HUES64 (cell line): ENCODE measurements around the gene AK2.

Source experiments
- H3K27ac ChIP-seq: 2 replicates; pipeline ENCODE4 v1.7.0; 2013; ENCODE audit warnings: low read depth, low read length, inconsistent platforms
- H3K27me3 ChIP-seq: 2 replicates; pipeline ENCODE4 v1.6.1; 2013; ENCODE audit warnings: mild to moderate bottlenecking, low read length; ENCODE audit not compliant: insufficient read depth
- H3K36me3 ChIP-seq: 2 replicates; pipeline ENCODE4 v1.6.1; 2013; ENCODE audit warnings: mild to moderate bottlenecking, low read length; ENCODE audit not compliant: insufficient read depth
- H3K4me1 ChIP-seq: 2 replicates; pipeline ENCODE4 v1.6.1; 2013; ENCODE audit warnings: mild to moderate bottlenecking, low read length, moderate library complexity; ENCODE audit not compliant: insufficient read depth
- H3K4me3 ChIP-seq: 2 replicates; pipeline ENCODE4 v1.5.1; 2013; ENCODE audit warnings: mild to moderate bottlenecking, low read length, moderate library complexity
- H3K9ac ChIP-seq: 2 replicates; pipeline ENCODE4 v1.6.1; 2013; ENCODE audit warnings: mild to moderate bottlenecking, low read depth, low read length
- H3K9me3 ChIP-seq: 2 replicates; pipeline ENCODE4 v1.6.1; 2013; ENCODE audit warnings: low read depth, low read length; ENCODE audit not compliant: insufficient read depth
- WGBS: fragments of 150-250, 120-280 bp; methylation state at CpG from one replicate; pipeline ENCODE4 v1.1.7; 2013; ENCODE audit warnings: missing lambda C conversion rate; 5-methylcytosine and 5-hydroxymethylcytosine counted together

The AK2 gene

GRCh38 chr1:33007190-33008050 lies 29.3 kb downstream of the AK2 start:
- H3K4me3 ChIP-seq, result no peak overlapping the region
- H3K27me3 ChIP-seq, result no peaks in the 10 kb centered on the region
- no peak overlapping the region for H3K9ac ChIP-seq
- H3K27ac ChIP-seq, result no peak overlapping the region
- H3K36me3 ChIP-seq, result peaks cover 43% of the 10 kb centered on the region
- H3K4me1 ChIP-seq, result peaks cover 7% of the 10 kb centered on the region; the same call in 1 of the 2 replicates
- H3K9me3 ChIP-seq, result no peaks in the 10 kb centered on the region
- 86% methylated on average over 5 of the region's 6 CpGs for WGBS

DNA sequence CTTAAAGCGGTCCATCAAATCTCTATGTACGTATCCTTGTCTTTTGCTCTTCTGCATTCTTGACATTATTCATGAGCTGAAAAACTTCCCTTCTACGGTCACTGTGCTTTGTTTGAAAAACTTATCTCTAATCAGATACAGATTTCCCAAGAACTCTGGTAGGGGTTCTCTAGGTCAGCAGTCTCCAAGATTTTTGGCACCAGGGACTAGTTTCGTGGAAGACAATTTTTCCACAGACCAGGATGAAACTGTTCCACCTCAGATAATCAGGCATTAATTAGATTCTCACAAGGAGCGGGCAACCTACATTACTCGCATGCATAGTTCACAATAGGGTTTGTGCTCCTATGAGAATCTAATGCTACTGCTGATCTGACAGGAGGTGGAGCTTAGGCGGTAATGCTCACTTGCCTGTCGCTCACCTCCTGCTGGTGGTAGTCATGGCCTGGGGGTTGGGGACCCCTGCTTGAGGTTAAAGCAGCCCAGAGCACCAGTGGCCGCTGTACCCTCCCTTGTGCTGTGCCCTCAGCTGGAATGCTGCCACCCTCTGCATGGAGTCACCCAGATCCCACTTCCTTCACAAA lies 30.8 kb downstream of the AK2 start:
- Histone ChIP-seq H3K9ac (no peak overlapping the region), H3K27ac (no peak overlapping the region), H3K4me3 (no peak overlapping the region), H3K4me1 (peaks cover 11% of the 10 kb centered on the region; the same call in 1 of the 2 replicates), H3K27me3 (no peaks in the 10 kb centered on the region), H3K36me3 (peaks cover 28% of the 10 kb centered on the region), H3K9me3 (no peaks in the 10 kb centered on the region)
- WGBS, result 83% methylated on average over 9 of the region's 9 CpGs

GRCh38 chr1:33005117-33005837 lies 31.4 kb downstream of the AK2 start:
- Histone ChIP-seq H3K27me3 (no peaks in the 10 kb centered on the region), H3K36me3 (peaks cover 23% of the 10 kb centered on the region), H3K4me1 (peaks cover 17% of the 10 kb centered on the region; the same call in 1 of the 2 replicates), H3K9me3 (no peaks in the 10 kb centered on the region), H3K27ac (no peak overlapping the region), H3K9ac (no peak overlapping the region), H3K4me3 (no peak overlapping the region)
- 95% methylated on average over 2 of the region's 2 CpGs for WGBS

- H3K27ac ChIP-seq, result no peak overlapping the region
Measured at GRCh38 chr1:33004613-33005012, 32.1 kb downstream of the AK2 start.

GRCh38 chr1:33003657-33004056 lies 33.0 kb downstream of the AK2 start:
- H3K4me3 ChIP-seq, result no peak overlapping the region
- 90% methylated on average over 2 of the region's 4 CpGs for WGBS
- peaks cover 18% of the 10 kb centered on the region; the same call in 1 of the 2 replicates for H3K4me1 ChIP-seq
- H3K27ac ChIP-seq, result no peak overlapping the region
- peaks cover 13% of the 10 kb centered on the region for H3K36me3 ChIP-seq
- H3K9ac ChIP-seq, result no peak overlapping the region
- no peaks in the 10 kb centered on the region for H3K9me3 ChIP-seq
- H3K27me3 ChIP-seq, result no peaks in the 10 kb centered on the region

More at GRCh38 chr1:33004613-33005012, 32.1 kb downstream of the AK2 start:
- Histone ChIP-seq H3K36me3 (peaks cover 22% of the 10 kb centered on the region), H3K9ac (no peak overlapping the region), H3K4me1 (peaks cover 18% of the 10 kb centered on the region; the same call in 1 of the 2 replicates), H3K27me3 (no peaks in the 10 kb centered on the region), H3K9me3 (no peaks in the 10 kb centered on the region), H3K4me3 (no peak overlapping the region)
- WGBS, result 98% methylated on average over 2 of the region's 2 CpGs

GRCh38 chr1:33002006-33002405 lies 34.7 kb downstream of the AK2 start:
- H3K9ac ChIP-seq, result no peak overlapping the region
- H3K4me1 ChIP-seq, result 0 out of 2 replicates have a peak, but pooled peaks cover 11% of the 10 kb centered on the region
- no peaks in the 10 kb centered on the region for H3K27me3 ChIP-seq
- 96% methylated on average over 4 of the region's 4 CpGs for WGBS
- H3K4me3 ChIP-seq, result no peak overlapping the region
- H3K27ac ChIP-seq, result no peak overlapping the region
- H3K36me3 ChIP-seq, result no peaks in the 10 kb centered on the region
- no peaks in the 10 kb centered on the region for H3K9me3 ChIP-seq

DNA sequence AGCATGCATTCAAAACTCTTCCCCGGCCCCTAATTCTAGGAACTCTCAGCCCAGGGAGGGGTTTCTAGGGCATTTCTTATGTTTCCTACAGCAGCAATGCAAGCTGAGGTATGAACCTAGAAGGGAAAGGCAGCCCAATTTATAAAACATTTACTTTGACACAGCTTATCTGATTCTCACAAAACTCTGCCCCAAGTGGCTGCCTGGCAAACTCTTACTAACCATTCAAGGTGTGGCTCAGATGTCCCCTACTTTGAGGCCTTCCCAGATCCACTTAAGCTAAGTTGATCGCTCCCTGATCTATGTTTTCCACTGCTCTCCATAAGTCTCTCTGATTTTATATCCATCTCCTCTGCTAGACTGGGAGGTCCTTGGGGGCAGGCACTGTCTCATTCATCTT lies 35.4 kb downstream of the AK2 start:
- 91% methylated on average over 2 of the region's 2 CpGs for WGBS
- Histone ChIP-seq H3K9me3 (no peaks in the 10 kb centered on the region), H3K36me3 (no peaks in the 10 kb centered on the region), H3K27me3 (no peaks in the 10 kb centered on the region), H3K4me1 (0 out of 2 replicates have a peak, but pooled peaks cover 11% of the 10 kb centered on the region), H3K9ac (no peak overlapping the region), H3K27ac (no peak overlapping the region), H3K4me3 (no peak overlapping the region)

- 0 out of 2 replicates have a peak, but pooled peaks cover 11% of the 10 kb centered on the region for H3K4me1 ChIP-seq
- H3K27ac ChIP-seq, result no peak overlapping the region
- H3K9ac ChIP-seq, result no peak overlapping the region
- H3K36me3 ChIP-seq, result no peaks in the 10 kb centered on the region
- 81% methylated on average over 4 of the region's 4 CpGs for WGBS
- no peak overlapping the region for H3K4me3 ChIP-seq
- H3K27me3 ChIP-seq, result no peaks in the 10 kb centered on the region
- no peaks in the 10 kb centered on the region for H3K9me3 ChIP-seq
Measured at GRCh38 chr1:33000427-33001026, 36.2 kb downstream of the AK2 start.

DNA sequence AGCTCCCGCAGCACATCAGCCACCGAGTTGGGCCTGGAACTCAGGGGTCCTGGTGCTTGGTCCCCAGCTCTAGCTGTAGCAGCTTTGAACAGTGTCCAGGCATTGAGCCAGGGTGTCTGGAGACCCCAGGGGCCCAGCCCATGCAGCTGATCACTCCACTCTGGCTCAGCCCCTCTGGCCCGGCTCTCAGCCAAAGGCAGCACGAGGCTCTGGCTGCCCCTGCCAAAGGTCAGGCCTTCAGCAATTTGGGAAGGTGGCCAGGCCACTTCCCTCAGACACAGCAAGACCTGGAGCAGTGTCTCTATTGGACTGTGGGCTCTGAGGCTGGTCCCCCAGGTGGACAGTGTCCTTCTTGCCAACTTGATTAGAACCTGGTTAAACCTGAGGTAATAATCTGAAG lies 37.7 kb downstream of the AK2 start:
- no peak overlapping the region for H3K9ac ChIP-seq
- 0 out of 2 replicates have a peak, but pooled peaks cover 11% of the 10 kb centered on the region for H3K4me1 ChIP-seq
- no peaks in the 10 kb centered on the region for H3K9me3 ChIP-seq
- H3K27ac ChIP-seq, result no peak overlapping the region
- no peaks in the 10 kb centered on the region for H3K27me3 ChIP-seq
- 93% methylated on average over 4 of the region's 4 CpGs for WGBS
- no peaks in the 10 kb centered on the region for H3K36me3 ChIP-seq
- no peak overlapping the region for H3K4me3 ChIP-seq

DNA sequence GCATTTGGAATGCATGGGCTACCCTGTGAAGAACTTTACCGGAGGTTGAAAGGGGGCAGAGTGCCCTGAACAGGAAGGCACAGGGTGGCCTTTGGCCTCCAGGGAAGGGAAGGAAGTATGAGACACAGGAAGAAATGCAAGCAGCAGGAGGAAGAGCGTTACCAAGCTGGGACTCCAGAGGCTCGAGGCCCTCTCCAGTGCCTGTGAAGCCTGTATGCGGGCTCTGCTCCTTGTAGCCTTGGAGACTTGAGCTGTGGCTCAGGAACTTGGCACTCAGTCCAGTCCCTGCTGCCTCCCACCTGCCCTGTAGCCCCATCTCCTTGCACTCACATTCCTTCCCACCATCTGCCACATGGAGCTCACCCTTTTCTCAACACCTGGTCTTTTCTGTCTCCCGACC lies 38.6 kb downstream of the AK2 start:
- no peaks in the 10 kb centered on the region for H3K36me3 ChIP-seq
- H3K4me1 ChIP-seq, result 0 out of 2 replicates have a peak, but pooled peaks cover 11% of the 10 kb centered on the region
- no peaks in the 10 kb centered on the region for H3K27me3 ChIP-seq
- no peak overlapping the region for H3K4me3 ChIP-seq
- 92% methylated on average over 5 of the region's 5 CpGs for WGBS
- no peak overlapping the region for H3K9ac ChIP-seq
- no peaks in the 10 kb centered on the region for H3K9me3 ChIP-seq
- H3K27ac ChIP-seq, result no peak overlapping the region
